Muscle of leg (tissue), 11 donors: ENCODE measurements around the gene LARGE1. TPM values are rescaled to one million over a fixed set of nuclear protein-coding genes. Genes with fewer than 3 reads are reported as not detected.
A peak's percentile ranks its signal among the peaks of the same experiment; 100 is the strongest.

Experiments
- DNase-seq: peaks from one replicate; pipeline ENCODE4 v3.0.0; 2013
- H3K27ac ChIP-seq: one replicate; pipeline ENCODE4 v1.5.1; 2013; ENCODE audit warnings: mild to moderate bottlenecking, low read length, control low read depth
- H3K27me3 ChIP-seq: one replicate; pipeline ENCODE4 v1.6.1; 2013; ENCODE audit warnings: low read length; ENCODE audit not compliant: control insufficient read depth, insufficient read depth
- H3K36me3 ChIP-seq: one replicate; pipeline ENCODE4 v1.6.1; 2013; ENCODE audit warnings: low read length; ENCODE audit not compliant: control insufficient read depth, insufficient read depth
- H3K4me1 ChIP-seq: one replicate; pipeline ENCODE4 v1.6.1; 2013; ENCODE audit warnings: low read length; ENCODE audit not compliant: control insufficient read depth, insufficient read depth
- H3K4me3 ChIP-seq: one replicate; pipeline ENCODE4 v1.5.1; 2013; ENCODE audit warnings: low read length, control low read depth
- H3K9me3 ChIP-seq: replicated peaks from 2 replicates; pipeline ENCODE4 v1.6.1; 2013; ENCODE audit warnings: low read depth, low read length; ENCODE audit not compliant: control insufficient read depth
- WGBS: methylation state at CpG from one replicate; pipeline ENCODE4 v1.1.5; 2013; ENCODE audit warnings: missing lambda C conversion rate; ENCODE audit not compliant: insufficient coverage; 5-methylcytosine and 5-hydroxymethylcytosine counted together
- polyA plus RNA-seq, 8 donors: library from polyadenylated mRNA; unstranded; fragments of 120-200 nt; gene quantifications; one replicate each; pipeline versions ENCODE4 v1.2.1 to v1.2.3, GENCODE V29; 2013; ENCODE audit warnings: inconsistent platforms in 1 of 8, low replicate concordance in 1 of 8; ENCODE audit not compliant: insufficient read length in 8 of 8, insufficient read depth in 1 of 8
- total RNA-seq: library from RNA; stranded (reverse); fragments of 120-200 nt; gene quantifications from one replicate; pipeline ENCODE4 v1.2.4, GENCODE V29; 2013

The LARGE1 gene
- total and polyA plus RNA-seq, 9 donors: 7.7 to 14.6 (median 10.4) TPM

DNA sequence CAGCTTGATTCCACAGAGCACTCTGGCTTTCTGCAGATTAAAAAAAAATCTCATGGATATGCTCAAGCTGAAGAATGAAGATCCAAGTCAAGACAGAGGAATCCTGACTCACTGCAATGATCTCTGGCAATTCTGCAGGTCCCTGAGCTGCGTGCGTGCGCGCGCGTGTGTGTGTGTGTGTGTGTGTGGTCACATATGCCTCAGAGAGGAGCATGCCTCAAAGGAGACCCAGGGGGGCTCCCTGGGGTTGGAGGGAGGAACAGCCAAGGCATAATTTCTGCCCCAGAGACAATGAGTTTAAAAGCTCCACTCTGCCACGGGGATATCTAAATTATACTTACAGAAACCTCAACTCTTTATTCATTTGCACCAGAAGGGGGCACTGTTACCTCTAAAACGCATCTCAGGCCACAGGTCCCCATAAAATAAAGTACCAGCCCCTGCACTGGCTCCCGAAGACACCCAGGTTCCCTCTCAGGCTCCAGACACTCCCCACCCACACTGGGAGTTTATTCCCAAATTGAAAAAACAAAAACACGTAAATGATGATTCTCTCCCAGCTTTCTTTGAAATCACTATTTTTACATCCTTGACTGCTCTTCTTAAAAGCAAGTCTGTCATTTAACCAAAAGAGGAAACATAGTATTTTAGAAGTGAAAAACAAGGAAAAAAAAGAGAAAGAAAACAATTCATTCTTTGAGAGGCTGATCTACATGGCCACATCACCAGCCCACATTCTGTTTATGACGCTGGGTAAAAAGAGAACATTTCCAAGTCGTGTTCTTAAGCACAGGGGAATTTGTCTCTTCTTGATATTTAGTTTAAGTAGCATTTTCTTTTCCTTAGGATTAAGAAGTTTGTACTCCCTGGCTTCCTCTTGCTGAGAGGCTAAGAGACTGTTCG lies 401.0 kb downstream of the LARGE1 start:
- Histone ChIP-seq H3K36me3 (no peaks in the 10 kb centered on the region), H3K27ac (no peak overlapping the region), H3K4me3 (no peak overlapping the region), H3K9me3 (peaks cover 4% of the 10 kb centered on the region), H3K4me1 (no peaks in the 10 kb centered on the region), H3K27me3 (no peaks in the 10 kb centered on the region)
- WGBS: 21% methylated on average over 7 of the region's 13 CpGs
- peak; percentile 84 for DNase-seq

DNA sequence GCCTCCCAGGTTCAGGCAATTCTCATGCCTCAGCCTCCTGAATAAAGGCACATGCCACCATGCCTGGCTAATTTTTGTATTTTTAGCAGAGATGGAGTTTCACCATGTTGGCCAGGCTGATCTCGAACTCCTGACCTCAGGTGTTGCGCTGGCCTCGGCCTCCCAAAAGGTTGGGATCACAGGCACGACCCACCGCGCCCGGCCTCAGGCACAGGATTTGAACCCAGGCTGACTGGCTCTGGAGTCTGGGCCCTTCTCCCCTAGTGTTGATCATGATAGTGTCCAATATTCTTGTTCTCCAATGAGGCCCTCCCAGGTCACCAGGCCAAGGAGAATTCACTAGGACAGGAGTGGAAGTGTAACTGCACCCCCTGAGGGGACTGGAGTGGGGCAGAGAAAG lies 401.9 kb downstream of the LARGE1 start:
- no peak for DNase-seq
- H3K27ac ChIP-seq: no peak overlapping the region
- 97% methylated on average over 7 of the region's 7 CpGs for WGBS

DNA sequence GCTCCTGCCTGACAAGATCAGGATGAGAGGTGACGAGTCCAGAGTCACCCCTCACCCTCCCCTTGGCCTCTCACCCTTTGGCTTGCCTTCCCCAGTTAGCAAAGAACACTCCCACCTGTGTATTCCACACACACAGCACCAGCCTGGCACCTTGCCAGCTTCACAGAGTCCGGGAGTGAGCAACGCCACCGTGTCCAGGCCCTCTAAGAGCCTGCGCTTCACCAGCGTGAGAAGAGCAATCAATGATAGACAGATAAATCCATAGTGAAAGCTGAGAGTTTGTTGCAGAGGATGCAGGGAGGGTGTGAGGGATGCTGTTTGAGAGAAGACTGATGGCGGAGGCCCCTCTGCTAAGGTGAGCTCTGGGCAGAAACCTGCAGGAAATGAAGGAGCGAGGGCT lies 404.5 kb downstream of the LARGE1 start:
- Histone ChIP-seq H3K9me3 (no peaks in the 10 kb centered on the region), H3K27ac (no peak overlapping the region), H3K4me1 (no peaks in the 10 kb centered on the region), H3K4me3 (no peak overlapping the region), H3K27me3 (no peaks in the 10 kb centered on the region), H3K36me3 (no peaks in the 10 kb centered on the region)
- WGBS: 59% methylated on average over 7 of the region's 8 CpGs
- no peak for DNase-seq

More for the DNA sequence above, 401.9 kb downstream of the LARGE1 start:
- Histone ChIP-seq H3K4me3 (no peak overlapping the region), H3K27me3 (no peaks in the 10 kb centered on the region), H3K4me1 (no peaks in the 10 kb centered on the region), H3K36me3 (no peaks in the 10 kb centered on the region), H3K9me3 (peaks cover 4% of the 10 kb centered on the region)

DNA sequence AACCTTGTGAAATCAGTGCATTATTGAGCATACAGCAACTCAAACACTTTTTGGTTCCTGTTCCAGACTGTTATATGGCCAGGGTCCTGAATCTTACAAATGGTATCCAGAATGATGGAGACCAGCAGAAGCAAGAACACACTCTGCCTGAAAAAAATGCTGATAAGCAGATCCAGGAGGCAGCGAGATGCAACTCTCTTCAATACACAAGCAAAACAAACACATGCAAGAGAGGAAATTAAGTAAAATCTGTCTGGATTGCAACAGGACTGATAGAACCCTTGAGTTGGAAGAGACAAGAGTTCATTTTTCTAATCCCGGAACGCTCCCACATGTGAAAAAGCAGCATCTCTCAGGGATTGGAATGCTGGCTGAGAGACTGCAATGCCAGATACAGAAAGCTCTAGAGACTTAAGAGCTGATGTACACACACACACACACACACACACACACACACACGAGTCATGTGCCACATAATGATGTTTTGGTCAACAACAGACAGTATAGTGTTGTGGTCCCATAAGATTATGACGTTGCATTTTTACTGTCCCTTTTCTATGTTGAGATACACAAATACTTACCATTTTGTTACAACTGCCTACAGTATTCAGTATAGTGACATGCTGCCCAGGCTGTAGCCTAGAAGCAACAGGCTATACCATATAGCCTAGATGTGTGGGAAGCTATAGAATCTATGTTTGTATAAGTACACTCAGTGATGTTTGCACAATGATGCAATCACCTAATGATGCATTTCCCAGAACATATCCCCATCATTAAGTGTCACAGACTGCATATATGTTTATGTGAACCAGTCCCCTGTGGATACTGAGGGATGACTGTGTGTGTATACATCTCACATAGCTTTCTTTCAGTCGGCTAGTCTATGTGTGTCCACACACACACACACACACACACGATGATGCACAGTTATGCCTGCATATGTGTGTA lies 406.6 kb downstream of the LARGE1 start:
- Histone ChIP-seq H3K4me3 (no peak overlapping the region), H3K27ac (no peak overlapping the region), H3K4me1 (no peaks in the 10 kb centered on the region), H3K36me3 (no peaks in the 10 kb centered on the region), H3K27me3 (no peaks in the 10 kb centered on the region), H3K9me3 (no peaks in the 10 kb centered on the region)
- 80% methylated on average over 1 of the region's 7 CpGs for WGBS
- no peak for DNase-seq

DNA sequence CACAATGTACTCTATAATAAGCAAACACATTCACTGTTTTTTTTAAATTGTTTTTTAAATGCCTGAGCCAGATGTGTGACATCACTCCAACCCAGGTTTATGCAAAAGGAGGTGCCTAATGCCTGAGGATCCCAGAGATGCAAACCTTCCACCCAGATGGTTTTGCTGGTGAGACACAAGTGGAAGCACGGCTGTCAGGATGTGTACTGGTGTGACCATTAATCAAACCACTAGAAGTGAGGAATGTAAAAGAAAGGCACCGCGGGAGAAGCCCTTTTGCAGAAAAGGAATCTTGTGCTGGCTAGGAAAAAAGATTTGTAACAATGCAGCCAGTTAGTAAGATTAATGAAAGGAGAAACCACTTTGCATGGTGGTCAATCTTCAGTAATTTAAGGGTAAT lies 407.4 kb downstream of the LARGE1 start:
- no peak for DNase-seq
- Histone ChIP-seq H3K4me3 (no peak overlapping the region), H3K9me3 (no peaks in the 10 kb centered on the region), H3K36me3 (no peaks in the 10 kb centered on the region), H3K4me1 (no peaks in the 10 kb centered on the region), H3K27ac (no peak overlapping the region), H3K27me3 (no peaks in the 10 kb centered on the region)
- 21% methylated on average over 2 of the region's 3 CpGs for WGBS

DNA sequence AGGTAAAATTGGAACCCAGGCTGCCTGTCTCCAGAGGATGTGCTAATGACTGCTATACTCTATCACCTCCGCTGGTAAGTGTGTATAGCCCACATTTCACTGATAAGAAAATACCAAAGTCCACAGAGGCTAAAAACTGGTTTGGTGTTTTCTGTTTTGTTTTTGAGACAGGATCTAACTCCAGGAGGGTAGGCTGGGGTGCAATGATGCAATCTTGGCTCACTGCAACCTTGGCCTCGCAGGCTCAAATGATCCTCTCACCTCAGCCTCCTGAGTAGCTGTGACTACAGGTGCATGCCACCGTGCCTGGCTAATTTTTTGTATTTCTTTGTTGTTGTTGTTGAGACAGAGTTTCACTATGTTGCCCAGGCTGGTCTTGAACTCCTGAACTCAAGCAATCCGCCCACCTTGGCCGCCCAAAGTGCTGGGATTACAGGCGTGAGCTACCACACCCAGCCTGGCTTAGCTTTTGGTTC lies 409.8 kb downstream of the LARGE1 start:
- Histone ChIP-seq H3K27me3 (no peaks in the 10 kb centered on the region), H3K4me3 (no peak overlapping the region), H3K27ac (no peak overlapping the region), H3K4me1 (no peaks in the 10 kb centered on the region), H3K36me3 (no peaks in the 10 kb centered on the region), H3K9me3 (no peaks in the 10 kb centered on the region)
- 81% methylated on average over 3 of the region's 6 CpGs for WGBS
- DNase-seq: no peak

DNA sequence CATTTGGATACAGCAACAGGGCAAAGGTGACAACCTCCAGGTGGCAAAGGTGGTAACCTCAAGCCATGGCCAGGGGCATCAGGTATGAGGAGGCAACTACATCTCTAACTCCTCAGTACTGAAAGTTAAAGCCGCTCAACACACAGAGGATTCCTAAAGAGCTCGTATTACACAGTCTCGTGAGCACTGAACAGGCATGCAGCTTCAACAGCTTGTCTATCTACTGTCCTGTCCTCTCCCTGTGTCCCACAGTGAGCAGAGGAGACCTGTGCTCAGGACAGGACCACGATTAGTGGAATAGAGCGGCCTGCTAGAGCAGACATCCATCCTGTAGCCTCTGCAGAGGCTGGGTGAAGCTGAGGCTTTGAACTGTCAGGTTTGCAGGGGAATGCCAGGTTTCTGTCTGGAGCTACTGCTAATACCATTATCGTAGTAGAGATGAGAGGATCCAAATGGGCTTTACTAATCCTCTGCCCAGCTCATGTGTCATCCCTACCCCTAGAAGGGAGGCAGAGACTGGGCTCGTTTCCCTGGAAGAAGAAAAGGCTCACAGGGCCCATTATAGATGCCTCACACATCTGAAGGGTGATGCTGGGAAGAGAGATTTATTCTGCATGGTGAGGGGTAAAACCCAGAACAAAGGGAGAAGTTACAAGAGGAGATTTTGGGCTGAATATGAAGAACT lies 415.2 kb downstream of the LARGE1 start:
- DNase-seq: no peak
- Histone ChIP-seq H3K27ac (no peak overlapping the region), H3K4me3 (no peak overlapping the region), H3K27me3 (no peaks in the 10 kb centered on the region), H3K36me3 (no peaks in the 10 kb centered on the region), H3K9me3 (no peaks in the 10 kb centered on the region), H3K4me1 (no peaks in the 10 kb centered on the region)
- 78% methylated on average over 4 of the region's 7 CpGs for WGBS

DNA sequence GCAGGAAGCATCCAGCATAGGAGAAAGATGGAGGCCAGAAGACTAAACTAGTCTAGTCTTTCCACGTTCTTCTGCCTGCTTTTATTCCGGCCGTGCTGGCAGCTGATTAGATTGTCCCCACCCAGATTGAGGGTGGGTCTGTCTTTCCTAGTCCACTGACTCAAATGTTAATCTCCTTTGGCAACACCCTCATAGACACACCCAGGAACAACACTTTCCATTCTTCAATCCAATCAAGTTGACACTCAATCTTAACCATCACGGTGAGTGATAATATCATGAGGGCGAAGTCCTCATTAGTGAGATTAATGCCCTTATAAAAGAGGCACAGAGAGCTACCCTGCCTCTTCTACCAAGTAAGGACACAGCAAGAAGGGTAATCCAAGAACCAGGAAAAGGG lies 424.2 kb downstream of the LARGE1 start:
- Histone ChIP-seq H3K27ac (no peak overlapping the region), H3K9me3 (no peaks in the 10 kb centered on the region), H3K36me3 (no peaks in the 10 kb centered on the region), H3K4me1 (no peaks in the 10 kb centered on the region), H3K27me3 (no peaks in the 10 kb centered on the region), H3K4me3 (no peak overlapping the region)
- WGBS: 96% methylated on average over 3 of the region's 5 CpGs
- DNase-seq: no peak

DNA sequence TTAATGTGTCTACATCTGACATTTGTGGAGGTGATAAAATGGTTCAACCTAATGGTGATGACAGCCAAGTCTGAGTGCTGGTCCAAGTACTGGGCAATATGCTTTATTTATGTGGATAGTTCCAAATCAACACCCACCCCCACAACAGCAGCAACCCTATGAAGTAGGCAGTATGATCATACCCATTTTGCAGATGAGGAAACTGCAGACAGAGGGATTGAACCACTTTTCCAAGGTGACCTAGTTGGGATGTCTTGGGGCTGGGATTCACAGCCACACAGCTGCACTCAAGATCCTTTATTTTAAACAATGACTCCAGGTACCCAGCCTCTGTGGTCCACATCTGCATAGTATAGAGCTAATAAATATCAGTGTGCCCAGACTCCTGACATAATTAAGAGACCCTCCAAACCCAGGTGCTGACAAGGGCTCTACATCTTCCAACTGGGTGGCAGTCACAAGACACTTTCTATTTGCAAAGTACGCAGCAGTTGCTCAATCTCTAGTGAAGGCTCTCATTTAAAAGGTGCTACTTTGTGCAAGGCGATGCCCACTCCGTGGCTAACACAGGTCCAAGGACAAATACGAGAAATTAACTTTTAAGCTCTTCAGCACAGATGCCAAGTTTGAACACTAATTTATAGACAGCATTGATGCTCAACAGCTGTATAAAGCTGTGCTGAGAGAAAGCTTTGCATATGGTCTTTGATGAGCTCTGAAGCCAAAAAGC lies 426.6 kb downstream of the LARGE1 start:
- H3K27ac ChIP-seq: no peak overlapping the region
- DNase-seq: no peak
- no peaks in the 10 kb centered on the region for H3K27me3 ChIP-seq
- no peaks in the 10 kb centered on the region for H3K36me3 ChIP-seq
- H3K4me3 ChIP-seq: no peak overlapping the region
- H3K9me3 ChIP-seq: no peaks in the 10 kb centered on the region
- WGBS: 79% methylated on average over 2 of the region's 4 CpGs
- H3K4me1 ChIP-seq: no peaks in the 10 kb centered on the region
